Mesenchymal stem cell (in vitro differentiated cells and primary cell): Measurements from ENCODE around the gene DCLK1.

Experiments
- DNase-seq: peaks from one replicate; pipeline ENCODE4 v3.0.0-alpha.2; 2013
- H2AFZ ChIP-seq: one replicate; pipeline ENCODE4 v1.6.1; 2013; ENCODE audit warnings: low read depth, mild to moderate bottlenecking, control low read depth, inconsistent platforms, low read length, moderate library complexity
- H2AK5ac ChIP-seq: 2 replicates; pipeline ENCODE4 v1.6.1; 2013; ENCODE audit warnings: low read length, moderate library complexity, mild to moderate bottlenecking, inconsistent platforms; ENCODE audit not compliant: severe bottlenecking
- H2BK120ac ChIP-seq: one replicate; pipeline ENCODE4 v1.6.1; 2013; ENCODE audit warnings: low read depth, mild to moderate bottlenecking, inconsistent platforms, low read length, moderate library complexity
- H2BK12ac ChIP-seq, 2 experiments: one replicate each; pipeline ENCODE4 v1.6.1; 2013; ENCODE audit warnings: inconsistent platforms in 2 of 2, low read length in 2 of 2, mild to moderate bottlenecking in 2 of 2, moderate library complexity in 2 of 2, control low read depth in 1 of 2
- H2BK15ac ChIP-seq: one replicate; pipeline ENCODE4 v1.6.1; 2013; ENCODE audit warnings: mild to moderate bottlenecking, low read depth, inconsistent platforms; ENCODE audit not compliant: poor library complexity, severe bottlenecking
- H2BK5ac ChIP-seq: 2 replicates; pipeline ENCODE4 v1.6.1; 2013; ENCODE audit warnings: low read depth, mild to moderate bottlenecking, low read length, control low read depth, inconsistent platforms; ENCODE audit not compliant: poor library complexity, severe bottlenecking
- H3K14ac ChIP-seq, 2 experiments: one replicate each; pipeline ENCODE4 v1.6.1; 2013; ENCODE audit warnings: inconsistent platforms in 2 of 2, low read length in 2 of 2, control low read depth in 1 of 2, mild to moderate bottlenecking in 1 of 2, moderate library complexity in 1 of 2
- H3K18ac ChIP-seq, 2 experiments: one replicate each; pipeline ENCODE4 v1.6.1; 2013; ENCODE audit warnings: inconsistent platforms in 2 of 2, low read length in 2 of 2, control low read depth in 1 of 2, low read depth in 1 of 2, mild to moderate bottlenecking in 1 of 2
- H3K23ac ChIP-seq, 2 experiments: one replicate each; pipeline ENCODE4 v1.6.1; 2013; ENCODE audit warnings: inconsistent platforms in 2 of 2, low read length in 2 of 2, mild to moderate bottlenecking in 2 of 2, moderate library complexity in 2 of 2, control low read depth in 1 of 2
- H3K27ac ChIP-seq: 2 replicates; pipeline ENCODE4 v1.5.1; 2013; ENCODE audit warnings: mild to moderate bottlenecking, moderate library complexity, low read length, control low read depth, inconsistent platforms; ENCODE audit not compliant: poor library complexity, severe bottlenecking
- H3K27me3 ChIP-seq, 2 experiments: 2 replicates each; pipeline versions ENCODE4 v1.6.1 to v1.7.0; 2013; ENCODE audit warnings: low read length in 2 of 2, mild to moderate bottlenecking in 2 of 2, moderate library complexity in 2 of 2, control low read depth in 1 of 2, inconsistent platforms in 1 of 2; ENCODE audit not compliant: control insufficient read depth in 1 of 2, insufficient read depth in 1 of 2
- H3K36me3 ChIP-seq, 2 experiments: 2 replicates each; pipeline versions ENCODE4 v1.6.1 to v1.7.0; 2013; ENCODE audit warnings: low read length in 2 of 2, control low read depth in 1 of 2, inconsistent platforms in 1 of 2, low read depth in 1 of 2, mild to moderate bottlenecking in 1 of 2; ENCODE audit not compliant: insufficient read depth in 2 of 2, control insufficient read depth in 1 of 2
- H3K4ac ChIP-seq, 2 experiments: one replicate each; pipeline ENCODE4 v1.6.1; 2013; ENCODE audit warnings: inconsistent platforms in 2 of 2, low read length in 2 of 2, mild to moderate bottlenecking in 2 of 2, moderate library complexity in 2 of 2, control low read depth in 1 of 2, low read depth in 1 of 2
- H3K4me1 ChIP-seq: 2 replicates; pipeline ENCODE4 v1.6.1; 2013; ENCODE audit warnings: low read depth, low read length, control low read depth; ENCODE audit not compliant: control insufficient read depth, insufficient read depth
- H3K4me2 ChIP-seq: 2 replicates; pipeline ENCODE4 v1.6.1; 2013; ENCODE audit warnings: low read length, mild to moderate bottlenecking, inconsistent platforms; ENCODE audit not compliant: poor library complexity, severe bottlenecking
- H3K4me3 ChIP-seq, 2 experiments: 2 replicates each; pipeline versions ENCODE4 v1.5.1 to v1.7.0; 2013; ENCODE audit warnings: low read length in 2 of 2, mild to moderate bottlenecking in 2 of 2, control low read depth in 1 of 2, low read depth in 1 of 2; ENCODE audit not compliant: insufficient read depth in 1 of 2
- H3K79me1 ChIP-seq: replicated peaks from 2 replicates; pipeline ENCODE4 v1.6.1; 2013; ENCODE audit warnings: mild to moderate bottlenecking, control low read depth, low read length, inconsistent platforms; ENCODE audit not compliant: poor library complexity, severe bottlenecking
- H3K9ac ChIP-seq: 2 replicates; pipeline ENCODE4 v1.7.0; 2013; ENCODE audit warnings: mild to moderate bottlenecking, low read length, moderate library complexity
- H3K9me3 ChIP-seq: 2 replicates; pipeline ENCODE4 v1.7.0; 2013; ENCODE audit warnings: mild to moderate bottlenecking, low read length; ENCODE audit not compliant: control insufficient read depth
- H4K8ac ChIP-seq: one replicate; pipeline ENCODE4 v1.6.1; 2013; ENCODE audit warnings: inconsistent platforms, mild to moderate bottlenecking, low read length, moderate library complexity
- H4K91ac ChIP-seq: one replicate; pipeline ENCODE4 v1.6.1; 2013; ENCODE audit warnings: mild to moderate bottlenecking, low read length, inconsistent platforms
- WGBS: methylation state at CpG from one replicate; pipeline ENCODE4 v1.1.7; 2013; ENCODE audit warnings: mixed read lengths; 5-methylcytosine and 5-hydroxymethylcytosine counted together

The DCLK1 gene

GRCh38 chr13:36142735-36143134, 11.6 kb upstream of the DCLK1 start:
- no peak overlapping the region for H3K4me3 ChIP-seq
- no peaks in the 10 kb centered on the region for H3K36me3 ChIP-seq
- no peak overlapping the region for H3K18ac ChIP-seq
- H3K23ac ChIP-seq = no peak overlapping the region
- no peak overlapping the region for H2BK120ac ChIP-seq
- H3K9me3 ChIP-seq = peaks cover 18% of the 10 kb centered on the region
- H3K79me1 ChIP-seq = no peaks in the 10 kb centered on the region
- H4K8ac ChIP-seq = no peak overlapping the region
- H2AK5ac ChIP-seq = no peak overlapping the region
- no peaks in the 10 kb centered on the region for H3K27me3 ChIP-seq
- H3K14ac ChIP-seq = no peak overlapping the region
- no peak overlapping the region for H3K27ac ChIP-seq
- H2AFZ ChIP-seq = no peak overlapping the region
- no peak overlapping the region for H2BK5ac ChIP-seq
- no peak for DNase-seq
- no peak overlapping the region for H2BK12ac ChIP-seq
- no peak overlapping the region for H3K4ac ChIP-seq
- H4K91ac ChIP-seq = no peak overlapping the region
- no peak overlapping the region for H2BK15ac ChIP-seq
- no peak overlapping the region for H3K9ac ChIP-seq
- no peak overlapping the region for H3K4me2 ChIP-seq
- no peaks in the 10 kb centered on the region for H3K4me1 ChIP-seq

DNA sequence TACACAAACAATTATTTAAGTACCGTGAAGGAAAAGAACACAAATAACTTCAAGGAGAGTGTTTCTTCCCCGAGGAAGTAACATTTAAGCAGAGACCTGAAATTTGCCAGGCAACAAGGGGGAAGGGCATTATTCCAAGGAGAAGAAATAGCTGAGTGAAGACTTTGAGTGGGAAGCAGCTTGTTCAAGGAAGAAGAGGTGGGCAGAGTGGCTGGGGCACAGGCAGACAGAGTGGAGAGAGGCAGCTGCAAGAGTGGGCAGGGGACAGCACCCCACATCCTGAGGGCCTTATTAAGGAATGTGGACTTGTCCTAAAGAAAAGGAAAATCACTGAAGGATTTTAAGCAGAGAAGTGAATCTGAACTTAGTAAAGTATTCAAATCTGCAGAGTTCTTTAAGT, 4.7 kb upstream of the DCLK1 start:
- Histone ChIP-seq H3K36me3 (no peaks in the 10 kb centered on the region), H3K18ac (no peak overlapping the region), H2BK15ac (no peak overlapping the region), H4K91ac (no peak overlapping the region), H4K8ac (no peak overlapping the region), H3K9ac (no peak overlapping the region), H3K4me3 (no peak overlapping the region), H2AFZ (peak overlapping the region; percentile 52), H3K23ac (no peak overlapping the region), H3K27ac (no peak overlapping the region), H2BK12ac (no peak overlapping the region), H3K9me3 (peaks cover 2% of the 10 kb centered on the region), H2BK120ac (no peak overlapping the region), H3K4me1 (peaks cover 8% of the 10 kb centered on the region), H2BK5ac (no peak overlapping the region), H3K27me3 (peaks cover 0 to 26% of the 10 kb centered on the region in 2 experiments), H3K4ac (no peak overlapping the region), H3K14ac (no peak overlapping the region), H2AK5ac (no peak overlapping the region), H3K79me1 (no peaks in the 10 kb centered on the region), H3K4me2 (no peak overlapping the region)
- no peak for DNase-seq
- 77% methylated on average over 2 of the region's 2 CpGs for WGBS

DNA sequence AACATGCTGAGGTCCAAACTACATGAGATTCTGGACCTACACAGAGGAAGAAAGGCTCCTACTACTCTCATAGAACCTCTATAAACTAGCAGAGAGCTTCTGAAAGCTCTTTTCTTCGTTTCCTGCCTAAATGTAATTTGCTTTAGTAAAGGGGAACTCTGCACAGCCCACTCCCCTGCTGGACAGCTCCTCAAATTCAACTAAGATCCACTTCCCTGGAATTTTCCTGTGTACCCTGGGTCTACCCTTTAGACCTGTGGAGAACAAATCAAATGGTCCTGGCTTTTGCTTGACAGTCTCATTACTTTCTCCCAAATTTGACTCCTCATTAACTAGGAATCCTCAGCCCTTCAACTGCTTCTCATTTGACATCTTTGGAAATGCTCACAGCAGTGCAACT, 3.5 kb upstream of the DCLK1 start:
- no peak overlapping the region for H2BK12ac ChIP-seq
- H3K4me2 ChIP-seq = no peak overlapping the region
- H3K36me3 ChIP-seq = no peaks in the 10 kb centered on the region
- H2AK5ac ChIP-seq = no peak overlapping the region
- no peak overlapping the region for H3K9ac ChIP-seq
- no peak for DNase-seq
- no peak overlapping the region for H4K91ac ChIP-seq
- H2BK120ac ChIP-seq = no peak overlapping the region
- H3K9me3 ChIP-seq = no peaks in the 10 kb centered on the region
- H2AFZ ChIP-seq = no peak overlapping the region
- H3K79me1 ChIP-seq = no peaks in the 10 kb centered on the region
- H2BK15ac ChIP-seq = no peak overlapping the region
- H3K4me3 ChIP-seq = no peak overlapping the region
- no peak overlapping the region for H3K18ac ChIP-seq
- H3K23ac ChIP-seq = no peak overlapping the region
- H4K8ac ChIP-seq = no peak overlapping the region
- H3K27me3 ChIP-seq = peaks cover 0 to 37% of the 10 kb centered on the region in 2 experiments
- 8% methylated on average over 1 of the region's 1 CpG for WGBS
- no peak overlapping the region for H2BK5ac ChIP-seq
- H3K27ac ChIP-seq = no peak overlapping the region
- no peak overlapping the region for H3K4ac ChIP-seq
- no peak overlapping the region for H3K14ac ChIP-seq
- peaks cover 14% of the 10 kb centered on the region for H3K4me1 ChIP-seq

- Histone ChIP-seq H4K8ac (no peak overlapping the region), H3K9ac (no peak overlapping the region), H2AFZ (no peak overlapping the region), H3K14ac (no peak overlapping the region), H3K79me1 (no peaks in the 10 kb centered on the region), H2AK5ac (no peak overlapping the region), H3K9me3 (no peaks in the 10 kb centered on the region), H4K91ac (no peak overlapping the region), H2BK12ac (no peak overlapping the region), H2BK15ac (no peak overlapping the region), H3K27me3 (peaks cover 0 to 42% of the 10 kb centered on the region in 2 experiments), H3K18ac (no peak overlapping the region), H3K4ac (no peak overlapping the region), H3K23ac (no peak overlapping the region), H3K36me3 (no peaks in the 10 kb centered on the region), H3K4me1 (peaks cover 14% of the 10 kb centered on the region), H3K27ac (no peak overlapping the region), H3K4me3 (no peak overlapping the region), H2BK5ac (no peak overlapping the region), H3K4me2 (no peak overlapping the region), H2BK120ac (no peak overlapping the region)
- no peak for DNase-seq
- 88% methylated on average over 1 of the region's 5 CpGs for WGBS
These were observed 2.9 kb upstream of the DCLK1 start for GRCh38 chr13:36133950-36134626.
